Stimulated activated naive CD8-positive, alpha-beta T cell treated with anti-CD3 and anti-CD28 coated beads, Interleukin-15, Interleukin-2, amounts not matched to agents 100 U/mL and 50 U/mL, for 24 hours (primary cell): ENCODE measurements around the gene TSPAN11.

Experiments
- ATAC-seq: fragments of 150-1000 bp; cut with Tn5 transposase; one replicate; pipeline ENCODE4 v1.10.0; 2021
- DNase-seq: peaks from one replicate; pipeline ENCODE4 v3.0.0; 2021

Gene TSPAN11

DNA sequence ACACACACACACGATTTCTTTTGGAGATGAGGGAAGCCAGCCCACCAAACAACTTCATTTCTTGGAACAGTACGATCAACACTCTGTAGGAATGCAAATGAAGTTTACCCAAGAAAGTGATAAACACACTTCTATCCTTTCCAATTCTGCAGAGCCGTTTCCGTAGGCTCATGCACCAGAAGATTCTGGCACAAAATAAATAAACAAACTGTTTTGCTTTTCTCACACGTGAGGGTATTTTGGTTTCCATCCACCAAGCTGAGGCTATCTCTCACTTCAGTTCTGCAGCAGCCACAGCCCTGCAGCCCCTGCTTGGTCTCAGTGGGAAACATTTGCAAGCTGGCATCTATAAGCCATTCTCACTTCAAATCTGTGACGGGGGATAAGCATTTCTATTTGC lies 15.3 kb upstream of the TSPAN11 start:
- ATAC-seq (no peak), DNase-seq (no peak)

- no peak for ATAC-seq
Observed at GRCh38 chr12:30913323-30913722, 13.2 kb upstream of the TSPAN11 start.

GRCh38 chr12:30914986-30915591 lies 11.5 kb upstream of the TSPAN11 start:
- ATAC-seq: no peak
- DNase-seq: no peak

More at GRCh38 chr12:30913323-30913722, 13.2 kb upstream of the TSPAN11 start:
- no peak for DNase-seq

DNA sequence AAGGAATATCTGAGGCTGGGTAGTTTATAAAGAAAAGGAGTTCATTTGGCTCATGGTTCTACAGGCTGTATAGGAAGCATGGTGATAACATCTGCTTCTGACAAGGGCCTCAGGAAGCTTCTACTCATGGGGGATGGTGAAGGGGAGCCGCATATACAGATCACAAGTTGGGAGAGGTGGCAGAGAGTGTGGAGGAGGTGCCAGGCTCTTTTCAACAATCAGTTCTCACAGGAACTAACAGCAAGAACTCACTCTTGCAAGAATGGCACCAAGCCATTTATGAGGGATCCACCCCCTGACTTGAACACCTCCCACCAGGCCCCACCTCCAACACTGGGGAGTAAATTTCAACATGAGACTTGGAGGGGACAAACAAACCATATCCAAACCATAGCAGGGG lies 3.5 kb upstream of the TSPAN11 start:
- ATAC-seq (no peak), DNase-seq (no peak)

DNA sequence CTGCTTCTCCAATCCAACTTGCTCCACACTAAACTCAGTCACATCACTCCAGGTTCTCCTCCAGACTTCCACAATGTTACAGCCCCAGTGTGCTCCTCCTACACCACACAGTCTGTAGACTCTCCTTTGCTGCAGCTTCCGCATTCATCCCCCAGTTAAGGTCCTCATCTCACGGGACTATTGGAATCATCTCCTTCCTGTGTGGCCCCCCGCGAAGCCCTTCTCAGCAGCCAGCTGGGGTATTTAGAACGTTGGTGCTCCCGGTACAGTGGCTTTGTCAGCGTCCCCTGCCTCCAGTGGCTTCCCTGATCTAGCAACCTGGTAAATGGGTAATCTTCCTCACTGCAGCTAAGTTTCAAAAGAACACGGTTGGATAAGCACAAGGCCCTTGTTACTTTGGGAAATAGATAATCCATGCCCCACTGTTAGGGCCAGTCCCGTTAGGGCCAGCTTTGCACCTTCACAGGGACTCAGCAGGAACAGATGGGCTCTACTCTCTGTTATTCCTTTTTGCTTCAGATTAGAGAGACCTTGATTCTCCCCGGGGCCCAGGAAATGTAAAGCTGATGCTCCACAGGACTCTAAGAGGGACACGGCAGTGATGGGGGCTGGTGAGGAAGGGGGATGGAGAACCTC lies 823 bp upstream of the TSPAN11 start:
- DNase-seq (no peak), ATAC-seq (no peak)

- DNase-seq: no peak
- ATAC-seq: no peak
Observed at GRCh38 chr12:30927222-30927611, 669 bp downstream of the TSPAN11 start.

GRCh38 chr12:30928356-30929244 lies 2.1 kb downstream of the TSPAN11 start:
- DNase-seq: no peak
- no peak for ATAC-seq

GRCh38 chr12:30930238-30930637 lies 3.7 kb downstream of the TSPAN11 start:
- no peak for ATAC-seq
- DNase-seq: no peak

DNA sequence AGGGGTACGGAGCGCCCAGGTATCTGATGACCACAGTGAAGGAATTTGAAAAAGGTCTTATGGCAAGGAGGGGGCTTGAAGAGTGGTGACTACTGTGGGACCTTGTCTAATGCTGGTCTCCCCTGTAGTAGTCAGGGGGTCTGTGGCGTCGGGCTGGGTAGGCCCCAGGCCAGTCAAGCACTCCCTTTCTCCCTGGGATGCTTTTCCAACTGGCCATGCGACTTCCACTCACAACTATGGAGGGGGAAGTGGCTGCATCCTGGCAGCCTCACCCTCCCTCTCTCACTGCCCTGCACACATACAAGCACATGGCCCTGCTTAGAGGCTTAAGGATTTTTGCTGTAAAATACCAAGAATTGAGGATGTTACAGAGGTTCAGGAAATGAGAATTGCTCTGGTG lies 4.1 kb downstream of the TSPAN11 start:
- DNase-seq: no peak
- no peak for ATAC-seq

GRCh38 chr12:30932881-30933280 lies 6.3 kb downstream of the TSPAN11 start:
- ATAC-seq (no peak), DNase-seq (no peak)

- ATAC-seq: no peak
- no peak for DNase-seq
Observed at GRCh38 chr12:30934811-30935210, 8.3 kb downstream of the TSPAN11 start.

DNA sequence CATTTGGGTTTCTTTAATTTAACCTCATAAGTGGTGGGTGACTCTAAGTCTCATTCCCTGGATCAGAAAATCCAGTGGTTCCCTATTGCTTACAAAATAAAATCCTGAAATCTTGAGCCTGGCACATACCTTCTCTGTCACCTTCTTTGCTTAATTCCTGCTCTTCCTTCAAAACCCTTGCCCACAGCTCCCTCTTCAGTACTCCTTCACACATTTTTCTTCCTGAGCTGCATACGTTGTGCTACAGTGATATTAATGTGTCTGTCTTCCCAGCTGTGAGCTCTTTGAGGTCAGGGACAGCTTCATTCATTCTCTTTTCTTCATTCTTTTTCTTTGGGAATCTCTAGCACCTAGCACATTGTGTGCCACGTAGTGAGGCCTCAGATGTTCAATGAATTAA lies 9.5 kb downstream of the TSPAN11 start:
- DNase-seq (no peak), ATAC-seq (no peak)

DNA sequence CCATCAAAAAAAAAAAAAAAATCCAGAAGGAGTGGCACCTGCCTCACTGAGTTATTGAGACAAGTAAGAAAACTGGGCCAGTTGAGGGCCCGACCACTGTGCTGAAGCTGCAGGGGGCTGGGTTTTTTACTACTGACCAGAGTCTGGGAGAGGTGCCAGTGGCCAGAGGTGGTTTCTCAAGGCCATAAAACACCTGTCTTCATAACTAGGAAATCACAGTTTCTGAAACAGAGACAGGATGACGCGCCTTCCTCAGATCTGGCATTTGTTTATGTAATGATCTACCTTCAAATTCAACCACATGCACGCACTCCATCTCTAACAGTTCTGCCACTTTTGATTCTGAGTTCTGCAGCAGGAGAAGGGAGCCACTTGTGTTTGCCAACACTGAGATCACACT lies 12.7 kb downstream of the TSPAN11 start:
- DNase-seq: no peak
- ATAC-seq: no peak

- no peak for DNase-seq
- ATAC-seq: no peak
Observed at GRCh38 chr12:30942486-30942885, 15.9 kb downstream of the TSPAN11 start.

DNA sequence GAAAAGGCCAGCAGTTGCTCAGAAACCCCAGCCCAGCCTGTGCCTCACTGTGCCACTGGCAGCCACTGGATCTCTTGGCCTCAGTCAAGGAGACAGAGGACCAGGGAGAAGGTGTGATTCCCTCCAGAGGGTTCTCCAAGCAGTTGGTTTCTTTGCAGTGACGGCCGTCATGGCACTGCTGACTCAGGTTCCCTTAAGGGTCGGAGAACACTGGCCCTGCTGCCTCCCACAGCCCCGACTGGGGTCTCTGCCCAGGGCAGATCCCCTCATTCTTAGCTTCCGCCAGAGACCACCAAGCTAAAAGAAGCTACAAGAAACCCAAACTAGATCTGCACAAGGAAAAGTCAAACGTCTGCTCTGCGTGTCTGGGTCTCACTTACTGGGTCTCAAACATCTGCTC lies 16.4 kb downstream of the TSPAN11 start:
- DNase-seq (no peak), ATAC-seq (no peak)

GRCh38 chr12:30945443-30946164 lies 19.1 kb downstream of the TSPAN11 start:
- no peak for ATAC-seq
- DNase-seq: no peak

GRCh38 chr12:30952015-30952414 lies 25.5 kb downstream of the TSPAN11 start:
- ATAC-seq (no peak), DNase-seq (no peak)

DNA sequence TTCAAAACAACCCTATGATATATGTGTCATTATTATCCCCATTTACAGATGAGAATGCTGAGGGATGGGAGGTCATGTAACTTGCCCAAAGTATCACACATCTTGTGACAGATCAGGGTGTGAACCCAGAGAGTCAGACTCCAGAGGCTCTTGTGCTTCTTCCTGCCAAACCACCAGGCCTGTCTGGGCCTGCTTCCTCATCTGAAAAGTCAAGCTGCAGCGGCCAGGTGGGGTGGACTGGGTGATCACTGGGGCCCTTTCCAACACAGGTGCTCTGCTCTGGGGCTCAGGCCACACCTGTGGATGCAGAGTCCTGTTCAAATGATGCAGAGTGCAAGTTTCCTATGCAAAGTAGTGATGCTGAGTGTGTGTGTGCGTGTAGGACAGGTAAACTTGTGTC lies 26.7 kb downstream of the TSPAN11 start:
- DNase-seq (no peak), ATAC-seq (no peak)

GRCh38 chr12:30953951-30954751 lies 27.6 kb downstream of the TSPAN11 start:
- no peak for DNase-seq
- ATAC-seq: peak; percentile 19

DNA sequence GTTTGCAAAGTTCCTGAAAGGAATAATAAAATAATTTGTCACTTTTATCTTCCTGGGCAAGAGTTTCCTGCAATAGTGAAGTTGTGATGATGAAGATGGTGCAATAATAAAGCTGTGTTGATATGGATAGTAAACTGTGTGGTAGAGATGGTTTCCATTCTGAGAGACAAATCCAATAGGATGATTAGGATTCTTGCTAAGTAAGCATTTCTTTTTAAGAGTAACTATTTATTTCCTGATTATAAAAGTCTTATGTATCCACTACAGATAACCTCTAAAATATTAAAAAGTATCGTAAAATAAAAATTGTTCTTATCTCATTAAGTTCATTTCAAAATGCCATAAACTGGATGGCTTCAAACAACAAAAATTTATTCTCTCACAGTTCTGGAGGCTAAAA lies 28.7 kb downstream of the TSPAN11 start:
- DNase-seq: no peak
- ATAC-seq: no peak

- ATAC-seq (no peak), DNase-seq (no peak)
Observed at GRCh38 chr12:30959110-30959710, 32.7 kb downstream of the TSPAN11 start.
